AG08396 (cell line): ENCODE measurements around the gene DLX3.
A peak's percentile ranks its signal among the peaks of the same experiment; 100 is the strongest.
"Not testable (repeated sequence)": the region's sequence is repeated elsewhere in the genome, so short reads cannot be mapped to it uniquely, and the experiment has no call there.

Source experiments
- DNase-seq: peaks from one replicate; pipeline ENCODE4 v3.0.0; 2012; ENCODE audit warnings: low spot score, mixed read lengths

DLX3 gene

DNA sequence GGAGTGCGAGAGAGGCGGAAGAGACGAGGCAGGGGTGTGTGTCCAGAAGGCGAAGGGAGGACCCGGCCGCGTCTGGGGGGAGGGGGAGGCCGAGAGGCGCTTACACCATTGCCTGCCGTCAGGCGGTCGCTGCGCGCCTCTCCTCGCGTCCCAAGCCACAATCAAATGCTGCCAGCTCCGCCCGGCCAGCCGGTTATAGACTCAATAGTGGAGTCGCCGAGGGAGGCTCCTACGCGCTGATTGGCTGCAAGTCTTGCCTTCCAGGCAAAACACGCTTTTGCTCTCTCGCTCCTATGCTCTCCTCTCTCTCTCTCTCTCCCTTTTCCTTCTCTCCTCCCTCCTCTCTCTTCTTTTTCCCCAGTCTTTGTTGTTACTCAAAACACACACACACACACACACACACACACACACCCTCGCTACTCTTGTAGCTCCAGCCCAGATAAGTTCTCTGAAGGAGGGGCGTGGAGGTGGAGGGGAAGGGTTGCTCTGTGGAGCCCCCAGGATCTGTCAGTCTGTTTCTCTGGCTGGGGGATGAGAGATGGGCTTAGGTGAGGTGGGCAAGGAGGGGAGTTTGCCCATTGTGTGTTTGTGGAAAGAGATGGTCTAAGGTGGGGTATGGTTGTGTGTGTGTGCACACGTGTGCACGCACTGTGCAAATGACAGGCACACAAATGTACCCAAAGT, at the start of gene DLX3:
Gene DLX3, minus strand, starts transcription at position 170 of the 684 bp plus-strand sequence. CDS start 226 bp downstream, outside the sequence.
- DNase-seq: peak; percentile 87

GRCh38 chr17:50044483-50044882, 49.5 kb upstream of the DLX3 start:
- no peak for DNase-seq

- no peak for DNase-seq
Observed at GRCh38 chr17:50043290-50044148, 48.5 kb upstream of the DLX3 start.

DNA sequence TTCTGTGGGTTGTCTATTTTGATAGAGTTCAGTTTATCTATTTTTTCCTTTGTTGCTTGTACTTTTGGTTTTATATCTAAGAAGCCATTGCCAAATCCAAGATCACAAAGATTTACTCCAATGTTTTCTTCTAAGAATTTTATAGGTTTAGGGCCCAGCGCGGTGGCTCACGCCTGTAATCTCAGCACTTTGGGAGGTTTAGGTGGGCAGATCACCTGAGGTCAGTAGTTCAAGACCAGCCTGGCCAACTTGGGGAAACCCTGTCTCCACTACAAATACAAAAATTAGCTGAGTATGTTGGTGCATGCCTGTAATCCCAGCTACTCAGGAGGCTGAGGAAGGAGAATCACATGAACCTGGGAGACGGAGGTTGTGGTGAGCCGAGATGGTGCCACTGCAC, 47.2 kb upstream of the DLX3 start:
- no peak for DNase-seq

DNA sequence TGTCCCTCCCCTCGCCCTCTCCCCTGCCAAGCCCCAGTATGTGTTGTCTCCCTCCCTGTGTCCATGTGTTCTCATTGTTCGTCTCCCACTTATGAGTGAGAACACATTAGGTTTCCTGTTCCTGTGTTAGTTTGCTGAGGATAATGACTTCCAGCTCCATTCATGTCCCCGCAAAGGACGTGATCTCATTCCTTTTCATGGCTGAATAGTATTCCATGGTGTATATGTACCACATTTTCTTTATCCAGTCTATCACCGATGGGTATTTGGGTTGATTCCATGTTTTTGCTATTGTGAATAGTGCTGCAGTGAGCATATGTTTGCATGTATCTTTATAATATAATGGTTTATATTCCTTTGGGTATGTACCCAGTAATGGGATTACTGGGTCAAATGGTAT, 45.5 kb upstream of the DLX3 start:
- DNase-seq: not testable (repeated sequence)

DNA sequence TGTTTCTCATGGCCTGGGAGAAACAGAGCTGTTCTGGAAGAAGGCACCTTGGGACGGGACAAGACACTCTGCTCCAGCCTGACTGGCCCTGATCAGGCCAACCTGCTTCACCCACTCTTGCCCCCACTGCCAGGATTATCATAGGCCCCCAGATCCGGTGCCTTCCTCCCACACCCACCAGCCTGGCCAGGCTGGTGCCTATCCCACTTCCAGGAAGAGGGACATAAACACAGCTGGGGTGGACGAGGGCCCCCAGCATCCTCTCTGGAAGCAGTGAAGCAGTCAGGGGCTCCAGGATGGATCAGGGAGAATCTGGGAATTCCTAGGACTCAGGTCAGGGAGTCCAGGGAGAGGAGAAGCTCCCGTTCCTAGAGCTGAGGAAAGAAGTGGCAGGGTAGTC, 44.0 kb upstream of the DLX3 start:
- no peak for DNase-seq

DNA sequence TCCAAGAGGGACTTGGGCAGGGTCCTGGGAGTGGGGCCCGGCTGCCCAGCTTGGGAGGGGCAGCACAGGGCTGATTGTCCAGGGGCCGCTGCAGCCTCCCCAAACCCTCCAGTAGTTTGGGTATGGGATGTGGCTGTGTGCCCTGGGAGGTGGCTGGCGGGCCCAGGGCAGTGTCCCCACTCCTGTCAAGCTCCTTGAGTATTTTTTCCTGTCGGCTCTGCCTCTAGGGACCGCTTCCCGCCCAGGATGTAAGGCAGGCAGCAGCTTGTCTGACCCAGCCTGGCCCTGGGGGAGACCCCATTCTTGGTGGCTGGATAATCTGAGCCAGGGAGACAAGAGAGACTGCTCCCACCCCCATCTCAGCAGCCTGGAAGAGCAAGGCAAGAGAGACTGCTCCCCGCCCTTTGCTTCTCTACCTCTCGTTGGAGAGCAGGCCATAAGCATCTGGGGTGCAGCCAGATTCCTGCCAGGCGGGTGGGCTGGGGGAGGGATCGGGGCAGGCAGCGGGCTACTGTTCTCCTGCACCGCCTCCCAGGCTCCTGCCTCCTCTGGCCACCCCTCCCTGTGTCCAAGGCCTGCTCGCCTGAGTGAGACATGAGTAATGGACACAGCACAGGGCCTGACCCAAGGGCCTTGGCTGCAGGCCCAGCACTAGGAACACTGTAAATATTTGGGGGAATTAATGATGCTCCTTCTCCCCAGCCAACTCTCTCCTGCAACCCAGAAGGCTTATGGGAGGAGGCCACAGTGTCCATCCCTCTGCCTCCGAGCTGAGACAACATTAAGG, 42.5 kb upstream of the DLX3 start:
- DNase-seq: peak; percentile 86

DNA sequence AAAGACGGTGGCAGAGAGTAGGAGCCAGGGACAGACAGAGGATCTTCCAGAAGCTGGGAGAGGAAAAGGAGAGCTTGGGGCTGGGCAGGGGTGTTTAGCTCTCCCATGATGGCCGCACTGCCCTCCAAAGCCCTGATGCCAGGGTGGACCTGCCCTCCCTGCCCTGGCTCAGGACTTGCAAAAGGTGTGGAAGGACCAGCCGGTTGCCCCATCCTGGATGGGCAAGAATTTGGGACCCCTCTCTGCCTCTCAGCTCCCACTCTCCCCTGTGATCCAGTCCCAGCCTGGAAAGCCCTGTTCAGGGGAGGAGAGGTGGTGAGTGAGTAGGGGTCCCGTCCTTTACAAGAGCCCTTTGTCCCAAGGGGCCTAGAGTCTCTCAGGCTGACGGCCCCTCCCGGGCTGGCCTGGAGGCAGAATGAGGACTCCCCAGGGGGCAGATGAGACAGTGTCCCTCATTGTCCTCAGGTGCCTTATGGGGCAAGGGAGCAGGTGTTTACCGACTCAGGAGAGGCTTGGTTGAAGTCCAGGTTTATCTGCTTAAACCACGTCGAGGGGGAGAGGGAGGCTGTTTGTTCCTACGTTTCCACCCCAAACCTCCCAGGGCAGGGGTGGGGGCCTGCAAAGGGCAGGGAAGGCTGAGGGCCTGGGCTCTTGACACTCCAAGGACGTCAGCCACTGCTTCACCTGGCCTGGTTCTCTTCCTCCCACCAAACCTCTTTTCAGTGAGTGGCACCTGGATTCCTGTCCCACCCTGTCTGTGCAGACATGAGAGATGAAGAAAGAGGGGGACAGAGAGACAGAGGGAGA, 41.6 kb upstream of the DLX3 start:
- peak; percentile 2 for DNase-seq

DNA sequence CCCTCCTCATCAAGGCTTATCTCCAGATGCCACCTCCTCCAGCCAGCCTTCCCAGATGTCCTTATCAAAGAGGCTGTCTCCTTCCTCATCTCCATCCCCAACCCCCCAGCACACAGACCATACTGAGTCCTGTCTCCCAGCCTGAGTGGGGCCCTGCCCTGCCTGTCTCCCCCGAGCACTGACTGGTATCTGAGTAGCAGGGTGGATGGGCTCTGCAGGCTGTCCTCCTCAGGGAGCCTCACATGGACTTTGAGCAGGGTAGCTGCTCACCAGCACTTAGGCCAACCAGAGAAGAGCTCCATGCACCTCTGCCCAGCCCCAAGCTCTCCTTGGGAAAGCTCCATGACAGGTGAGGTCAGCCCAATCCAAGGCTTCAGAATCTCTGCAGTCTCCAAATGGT, 40.9 kb upstream of the DLX3 start:
- DNase-seq: no peak

GRCh38 chr17:50035421-50035879, 40.4 kb upstream of the DLX3 start:
- peak; percentile 16 for DNase-seq

DNA sequence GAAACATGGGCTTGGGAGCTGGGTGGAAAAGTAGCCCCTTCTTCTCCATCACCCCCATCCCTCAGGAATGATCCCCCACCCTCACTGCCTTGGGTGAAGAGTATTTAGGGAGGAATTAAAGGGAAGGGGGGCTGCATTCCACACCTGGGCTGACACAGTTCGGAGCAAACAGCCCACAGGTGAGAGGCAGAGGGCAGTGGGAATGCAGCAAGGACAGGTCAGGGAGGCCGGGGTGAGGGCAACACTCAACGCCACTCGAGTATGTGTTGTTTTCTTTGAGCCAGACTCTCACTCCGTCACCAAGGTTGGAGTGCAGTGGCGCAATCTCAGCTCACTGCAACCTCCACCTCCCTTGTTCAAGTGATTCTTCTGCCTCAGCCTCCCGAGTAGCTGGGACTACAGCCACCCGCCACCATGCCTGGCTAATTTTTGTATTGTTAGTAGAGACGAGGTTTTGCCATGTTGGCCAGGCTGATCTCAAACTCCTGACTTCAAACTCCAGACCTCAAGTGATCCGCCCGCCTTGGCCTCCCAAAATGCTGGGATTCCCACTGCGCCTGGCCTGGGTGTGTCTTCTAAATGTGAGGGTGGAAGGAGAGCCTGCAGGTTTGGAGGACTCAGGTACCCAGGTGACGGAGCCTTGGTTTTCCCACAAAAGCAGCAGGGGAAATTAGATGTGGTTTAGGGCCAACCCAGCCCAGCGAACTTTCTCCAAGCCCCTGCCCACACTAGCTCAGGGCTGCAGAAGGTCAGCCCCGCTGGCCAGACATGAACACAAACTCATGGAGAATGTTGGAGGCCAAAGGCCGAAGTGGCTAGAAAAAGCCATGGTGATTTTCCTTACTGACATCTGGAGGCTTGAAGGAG, 39.7 kb upstream of the DLX3 start:
- no peak for DNase-seq

- DNase-seq: peak; percentile 50
Observed at GRCh38 chr17:50033316-50033715, 38.3 kb upstream of the DLX3 start.

GRCh38 chr17:50029185-50029584, 34.2 kb upstream of the DLX3 start:
- no peak for DNase-seq

GRCh38 chr17:50028736-50029120, 33.7 kb upstream of the DLX3 start:
- DNase-seq: no peak

DNA sequence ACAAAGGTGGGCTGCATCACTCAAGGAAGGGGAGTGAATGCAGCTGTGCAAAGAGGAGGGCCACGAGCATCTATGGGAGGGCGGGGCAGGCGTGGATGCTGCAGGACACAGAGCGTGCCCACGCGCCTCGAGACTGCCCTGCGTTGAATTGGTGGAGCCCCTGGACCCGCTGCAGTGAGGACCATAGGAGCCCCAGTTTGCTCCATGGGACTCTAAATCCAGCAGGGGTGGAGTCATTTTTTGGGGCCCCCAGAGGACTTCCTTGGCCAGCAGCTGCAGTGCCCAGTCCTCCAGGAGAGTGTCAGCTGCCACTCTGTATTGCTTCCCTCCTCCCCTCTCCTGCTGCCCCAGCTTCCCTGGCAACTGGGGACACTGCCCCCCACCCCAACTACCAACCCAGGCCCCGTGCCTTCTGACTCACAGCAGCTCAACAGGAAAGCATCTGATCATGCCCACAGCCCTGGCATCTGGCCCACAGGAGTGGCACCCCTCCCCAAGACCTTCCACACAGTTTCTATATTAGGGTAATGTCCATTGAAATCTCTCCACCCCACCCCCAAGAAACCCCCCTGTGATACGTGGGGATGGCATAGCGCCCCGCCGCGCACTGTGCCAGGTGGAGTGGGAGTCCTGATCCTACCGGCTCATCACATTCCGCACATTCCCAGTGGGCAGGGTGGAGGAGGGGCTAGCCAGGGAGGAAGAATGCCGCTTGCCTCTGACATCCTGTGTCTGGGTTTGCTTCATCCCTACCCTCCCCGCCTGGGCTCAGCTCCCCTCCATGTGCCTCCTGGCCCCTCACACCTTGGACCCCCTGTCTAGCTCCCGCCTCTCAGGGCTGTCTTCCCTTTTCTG, 33.1 kb upstream of the DLX3 start:
- peak; percentile 21 for DNase-seq

GRCh38 chr17:50027172-50027880, 32.3 kb upstream of the DLX3 start:
- DNase-seq: peak; percentile 90

DNA sequence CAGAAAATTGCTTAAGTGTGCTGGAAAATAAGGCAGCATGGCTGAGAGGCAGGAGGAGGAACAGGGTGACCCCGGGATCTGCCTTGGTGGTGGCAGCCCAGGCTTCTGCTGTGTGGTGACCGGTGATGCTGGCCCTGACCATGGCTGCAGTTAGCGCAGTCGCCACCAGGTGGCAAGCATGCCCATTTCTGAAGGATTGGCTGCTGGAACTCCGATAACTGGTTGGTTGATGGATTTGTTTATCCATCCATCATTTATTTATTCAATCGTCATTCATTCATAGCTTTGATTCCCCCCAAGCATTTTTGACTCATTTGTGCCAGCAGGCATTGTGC, 31.8 kb upstream of the DLX3 start:
- DNase-seq: peak; percentile 89

DNA sequence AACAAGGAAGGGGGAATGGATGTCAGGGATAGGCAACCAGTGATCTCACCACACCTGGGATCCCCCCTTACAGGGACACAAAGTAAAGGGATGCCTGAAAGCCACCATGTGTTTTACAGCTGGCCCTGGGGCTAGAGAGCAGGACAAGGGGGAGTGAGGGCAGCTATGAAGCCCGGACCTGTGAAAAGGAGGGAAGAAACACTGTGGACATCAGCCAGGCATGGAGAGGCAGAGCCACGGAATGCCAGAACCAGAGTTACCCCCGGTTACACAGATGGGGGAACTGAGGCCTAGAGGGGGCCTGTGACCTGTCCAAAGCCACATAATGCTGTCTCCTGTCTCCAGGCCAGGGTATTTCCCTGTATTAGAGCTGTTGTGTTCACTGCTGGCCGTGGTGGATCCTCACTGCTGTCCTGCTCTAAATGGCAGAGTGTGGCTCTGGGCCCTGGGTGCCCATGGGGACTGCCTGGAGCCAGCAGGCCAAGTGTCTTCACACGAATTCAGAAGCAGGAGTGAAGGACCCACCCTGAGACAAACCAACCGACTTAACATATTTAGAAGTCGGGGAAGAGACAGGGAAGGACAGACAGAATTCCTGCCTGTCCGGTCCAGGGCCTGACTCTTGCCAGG, 31.1 kb upstream of the DLX3 start:
- no peak for DNase-seq

DNA sequence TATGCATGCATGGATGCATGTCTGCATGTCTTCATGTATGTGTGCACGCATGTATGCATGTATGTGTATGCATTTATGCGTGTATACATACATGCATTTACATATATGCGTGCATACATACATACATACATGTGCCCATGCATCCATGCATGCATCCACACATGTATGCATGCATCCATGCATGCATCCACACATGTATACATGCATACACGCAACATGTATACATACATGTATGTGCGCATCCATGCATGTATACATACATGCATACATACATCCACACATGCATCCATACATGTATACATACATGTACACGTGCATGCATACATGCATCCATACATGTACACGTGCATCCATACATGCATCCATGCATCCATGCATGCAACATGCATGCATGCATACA, 29.8 kb upstream of the DLX3 start:
- no peak for DNase-seq
